Mucosa of stomach (tissue), 1 donor: ENCODE measurements around the gene BDH1.
"Not testable (repeated sequence)": the region's sequence is repeated elsewhere in the genome, so short reads cannot be mapped to it uniquely, and the experiment has no call there.

Experiments
- H3K27me3 ChIP-seq: one replicate; pipeline ENCODE4 v1.7.0; 2013; ENCODE audit warnings: mild to moderate bottlenecking, low read length; ENCODE audit not compliant: control insufficient read depth, insufficient read depth
- H3K36me3 ChIP-seq: one replicate; pipeline ENCODE4 v1.7.0; 2013; ENCODE audit warnings: low read length; ENCODE audit not compliant: control insufficient read depth, insufficient read depth
- H3K4me1 ChIP-seq: one replicate; pipeline ENCODE4 v1.7.0; 2013; ENCODE audit warnings: mild to moderate bottlenecking, low read length; ENCODE audit not compliant: control insufficient read depth, insufficient read depth
- H3K4me3 ChIP-seq: one replicate; pipeline ENCODE4 v1.7.0; 2013; ENCODE audit warnings: low read length
- H3K9ac ChIP-seq: one replicate; pipeline ENCODE4 v1.7.0; 2013; ENCODE audit warnings: mild to moderate bottlenecking, low read length, moderate library complexity
- H3K9me3 ChIP-seq: one replicate; pipeline ENCODE4 v1.7.0; 2013; ENCODE audit warnings: mild to moderate bottlenecking, low read length, moderate library complexity; ENCODE audit not compliant: control insufficient read depth
- donor health status: Pancreatic carcinoma.

Gene BDH1

GRCh38 chr3:197574396-197574991, 18.7 kb upstream of the BDH1 start:
- H3K36me3 ChIP-seq, H3K9ac ChIP-seq, H3K9me3 ChIP-seq, H3K4me3 ChIP-seq, H3K4me1 ChIP-seq, H3K27me3 ChIP-seq: not testable (repeated sequence)

- Histone ChIP-seq H3K4me1 (no peaks in the 10 kb centered on the region), H3K4me3 (no peak overlapping the region), H3K9me3 (no peaks in the 10 kb centered on the region), H3K36me3 (no peaks in the 10 kb centered on the region), H3K9ac (no peak overlapping the region), H3K27me3 (no peaks in the 10 kb centered on the region)
Observed at GRCh38 chr3:197573048-197573767, 17.4 kb upstream of the BDH1 start.

- not testable (repeated sequence) for H3K4me3 ChIP-seq, H3K9ac ChIP-seq, H3K4me1 ChIP-seq, H3K9me3 ChIP-seq, H3K27me3 ChIP-seq, H3K36me3 ChIP-seq
Observed at GRCh38 chr3:197571880-197572172, 16.1 kb upstream of the BDH1 start.

- H3K4me3 ChIP-seq, H3K9ac ChIP-seq, H3K9me3 ChIP-seq, H3K27me3 ChIP-seq, H3K4me1 ChIP-seq, H3K36me3 ChIP-seq: not testable (repeated sequence)
Observed at GRCh38 chr3:197571074-197571879, 15.5 kb upstream of the BDH1 start.

DNA sequence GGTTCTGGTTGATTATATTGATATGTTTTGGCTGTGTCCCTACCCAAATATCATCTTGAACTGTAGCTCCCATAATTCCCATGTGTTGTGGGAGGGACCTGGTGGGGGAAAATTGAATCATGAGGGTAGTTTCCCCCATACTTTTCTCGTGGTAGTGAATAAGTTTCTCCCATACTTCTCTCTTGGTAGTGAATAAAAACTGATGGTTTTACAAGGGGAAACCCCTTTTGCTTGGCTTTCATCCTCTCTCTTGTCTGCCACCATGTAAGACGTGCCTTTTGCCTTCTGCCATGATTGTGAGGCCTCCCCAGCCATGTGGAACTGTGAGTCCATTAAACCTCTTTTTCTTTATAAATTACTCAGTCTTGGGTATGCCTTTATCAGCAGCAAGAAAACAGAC, 13.7 kb upstream of the BDH1 start:
- not testable (repeated sequence) for H3K9me3 ChIP-seq, H3K36me3 ChIP-seq, H3K4me3 ChIP-seq, H3K27me3 ChIP-seq, H3K4me1 ChIP-seq, H3K9ac ChIP-seq

DNA sequence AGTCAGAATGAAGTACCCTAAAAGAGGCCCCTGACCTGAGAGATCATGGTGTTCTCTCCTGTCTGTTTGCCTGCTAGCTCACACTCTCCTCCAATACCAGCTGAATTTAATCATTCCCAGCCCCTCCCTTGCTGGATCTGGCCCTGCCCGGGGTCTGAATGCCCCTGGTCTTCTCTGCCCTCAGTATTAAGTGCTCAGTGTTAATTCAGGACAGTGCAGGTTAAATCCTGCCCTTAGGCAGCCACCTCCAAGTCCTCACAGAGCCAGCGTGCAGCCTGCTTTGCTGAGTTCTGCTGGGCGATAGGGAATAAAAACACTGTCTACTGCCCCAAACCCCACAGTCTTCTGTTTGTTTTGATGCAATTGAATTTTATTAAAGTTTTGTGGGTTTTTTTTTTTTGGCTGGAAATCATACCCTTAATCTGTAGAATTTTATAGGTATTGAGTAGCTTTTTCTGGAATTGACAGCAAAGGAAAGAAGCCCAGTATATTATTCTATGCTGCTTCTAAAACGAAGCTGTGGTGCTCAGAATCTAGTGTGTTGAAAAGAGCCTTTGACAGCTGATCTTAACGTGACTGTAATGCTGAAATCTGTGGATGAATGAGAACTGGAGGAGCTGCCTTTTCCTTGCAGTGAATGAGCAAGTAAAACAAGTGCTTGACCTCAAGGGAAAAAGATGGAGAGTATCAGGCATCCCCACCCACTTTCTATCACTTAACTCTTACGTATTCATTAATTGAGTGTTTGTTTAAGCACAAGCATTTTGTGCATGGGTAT, 12.3 kb upstream of the BDH1 start:
- H3K9me3 ChIP-seq, result no peaks in the 10 kb centered on the region
- H3K4me1 ChIP-seq, result no peaks in the 10 kb centered on the region
- no peaks in the 10 kb centered on the region for H3K36me3 ChIP-seq
- H3K4me3 ChIP-seq, result no peak overlapping the region
- H3K9ac ChIP-seq, result no peak overlapping the region
- no peaks in the 10 kb centered on the region for H3K27me3 ChIP-seq

- not testable (repeated sequence) for H3K9me3 ChIP-seq, H3K4me1 ChIP-seq, H3K4me3 ChIP-seq, H3K27me3 ChIP-seq, H3K9ac ChIP-seq, H3K36me3 ChIP-seq
Observed at GRCh38 chr3:197566155-197566554, 10.4 kb upstream of the BDH1 start.

DNA sequence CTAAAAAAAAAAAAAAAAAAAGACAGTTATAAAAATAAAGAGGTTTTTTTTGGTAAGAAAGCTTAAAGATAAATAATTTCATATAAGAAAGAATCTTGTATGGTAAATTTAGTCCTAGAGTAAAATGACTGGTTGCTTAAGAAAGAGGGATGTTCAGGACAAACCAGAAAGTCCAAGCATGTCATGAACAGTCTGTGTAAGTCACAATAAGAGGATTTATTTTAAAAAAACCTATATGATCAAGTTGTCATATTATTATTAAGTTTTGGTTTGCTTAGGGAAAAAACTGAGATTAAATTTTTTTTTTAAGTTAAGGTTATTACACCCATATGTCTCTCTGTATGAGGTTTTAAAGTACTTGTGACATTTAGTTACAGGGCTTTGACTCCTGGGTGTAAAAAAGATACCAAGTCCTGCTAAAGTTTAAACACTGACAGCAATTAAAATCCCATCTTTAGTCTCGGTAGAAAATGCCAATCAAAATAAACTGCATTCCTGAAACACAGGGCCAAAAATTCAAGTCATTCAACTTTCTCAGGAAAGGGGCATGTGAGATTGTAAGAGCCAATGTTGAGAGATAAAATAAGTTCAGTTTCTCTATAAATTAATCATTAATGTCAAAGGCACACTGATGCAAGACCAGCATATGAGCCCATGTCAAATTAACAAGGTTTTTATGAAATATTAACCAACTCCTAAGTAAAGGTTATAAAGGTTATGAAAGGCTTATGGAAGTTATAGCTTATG, 8.5 kb upstream of the BDH1 start:
- H3K36me3 ChIP-seq, result no peaks in the 10 kb centered on the region
- no peak overlapping the region for H3K9ac ChIP-seq
- no peaks in the 10 kb centered on the region for H3K9me3 ChIP-seq
- H3K27me3 ChIP-seq, result no peaks in the 10 kb centered on the region
- no peak overlapping the region for H3K4me3 ChIP-seq
- peaks cover 6% of the 10 kb centered on the region for H3K4me1 ChIP-seq

- no peaks in the 10 kb centered on the region for H3K36me3 ChIP-seq
- H3K9me3 ChIP-seq, result no peaks in the 10 kb centered on the region
- H3K27me3 ChIP-seq, result no peaks in the 10 kb centered on the region
- H3K4me3 ChIP-seq, result no peak overlapping the region
- H3K4me1 ChIP-seq, result peaks cover 8% of the 10 kb centered on the region
- no peak overlapping the region for H3K9ac ChIP-seq
Observed at GRCh38 chr3:197562398-197563251, 6.9 kb upstream of the BDH1 start.

GRCh38 chr3:197561926-197562325, 6.2 kb upstream of the BDH1 start:
- Histone ChIP-seq H3K4me1 (peaks cover 8% of the 10 kb centered on the region), H3K4me3 (no peak overlapping the region), H3K27me3 (no peaks in the 10 kb centered on the region), H3K36me3 (no peaks in the 10 kb centered on the region), H3K9me3 (no peaks in the 10 kb centered on the region), H3K9ac (no peak overlapping the region)

GRCh38 chr3:197559651-197560050, 3.9 kb upstream of the BDH1 start:
- Histone ChIP-seq H3K9me3 (no peaks in the 10 kb centered on the region), H3K9ac (no peak overlapping the region), H3K4me3 (no peak overlapping the region), H3K4me1 (peaks cover 15% of the 10 kb centered on the region), H3K36me3 (no peaks in the 10 kb centered on the region), H3K27me3 (no peaks in the 10 kb centered on the region)
